ENCODE data around the gene GRAMD4.

DNA sequence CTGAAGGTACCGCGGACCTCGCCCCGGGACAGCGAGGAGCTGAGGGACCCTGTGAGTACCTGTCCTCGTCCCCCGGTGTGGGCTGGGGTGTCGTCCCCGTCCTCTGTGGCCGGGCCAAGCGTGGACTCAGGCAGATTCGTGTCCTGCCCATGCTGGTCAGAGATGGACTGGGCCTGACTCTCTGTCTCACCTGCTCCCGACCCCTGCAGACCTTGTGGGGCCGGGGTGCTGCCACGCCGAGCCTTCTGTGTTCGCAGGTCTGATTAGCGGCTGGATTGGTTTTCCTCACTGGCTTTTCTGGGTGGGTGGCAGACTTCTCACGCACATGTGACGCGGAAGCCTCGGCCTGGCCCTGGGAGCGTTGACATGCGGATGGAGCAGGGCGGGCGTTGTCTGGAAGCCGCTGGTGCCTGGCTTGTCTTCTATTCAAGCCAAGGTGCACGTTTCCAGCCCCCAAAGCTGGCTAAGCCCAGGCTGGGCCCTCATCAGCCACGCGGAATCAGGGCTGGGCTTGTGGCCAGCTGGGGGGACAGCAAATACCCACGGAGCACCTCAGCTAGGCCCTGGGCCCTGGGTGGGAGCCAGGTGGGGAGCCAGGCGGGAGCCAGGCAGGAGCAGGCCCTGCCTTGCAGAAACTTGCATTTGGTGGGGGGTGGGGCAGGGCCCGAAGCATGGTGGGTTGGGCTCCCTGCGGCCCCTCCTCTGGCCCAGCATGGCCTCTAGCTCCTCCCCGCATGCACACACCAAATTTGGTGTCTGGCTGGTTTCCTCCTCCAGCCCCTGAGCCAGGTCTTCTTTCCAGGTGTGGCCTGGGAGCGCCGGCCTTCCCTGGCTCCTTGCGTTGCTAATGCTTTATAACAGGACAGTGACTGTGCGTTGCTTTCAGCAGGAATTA is 7.0 kb downstream of the GRAMD4 start:
- TF ChIP-seq, protein P1, sequence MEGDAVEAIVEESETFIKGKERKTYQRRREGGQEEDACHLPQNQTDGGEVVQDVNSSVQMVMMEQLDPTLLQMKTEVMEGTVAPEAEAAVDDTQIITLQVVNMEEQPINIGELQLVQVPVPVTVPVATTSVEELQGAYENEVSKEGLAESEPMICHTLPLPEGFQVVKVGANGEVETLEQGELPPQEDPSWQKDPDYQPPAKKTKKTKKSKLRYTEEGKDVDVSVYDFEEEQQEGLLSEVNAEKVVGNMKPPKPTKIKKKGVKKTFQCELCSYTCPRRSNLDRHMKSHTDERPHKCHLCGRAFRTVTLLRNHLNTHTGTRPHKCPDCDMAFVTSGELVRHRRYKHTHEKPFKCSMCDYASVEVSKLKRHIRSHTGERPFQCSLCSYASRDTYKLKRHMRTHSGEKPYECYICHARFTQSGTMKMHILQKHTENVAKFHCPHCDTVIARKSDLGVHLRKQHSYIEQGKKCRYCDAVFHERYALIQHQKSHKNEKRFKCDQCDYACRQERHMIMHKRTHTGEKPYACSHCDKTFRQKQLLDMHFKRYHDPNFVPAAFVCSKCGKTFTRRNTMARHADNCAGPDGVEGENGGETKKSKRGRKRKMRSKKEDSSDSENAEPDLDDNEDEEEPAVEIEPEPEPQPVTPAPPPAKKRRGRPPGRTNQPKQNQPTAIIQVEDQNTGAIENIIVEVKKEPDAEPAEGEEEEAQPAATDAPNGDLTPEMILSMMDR (conservative IDR thresholded peaks at IDR 0.05; ENCODE audit: low read depth, low read length): no peak
- no peak for TF ChIP-seq EZH2 (IDR thresholded peaks at IDR 0.05; ENCODE audit: low read length, unreplicated experiment)
